Measurements from ENCODE around the gene MRPL4.
"Not testable (repeated sequence)": the region's sequence is repeated elsewhere in the genome, so short reads cannot be mapped to it uniquely, and the experiment has no call there.

The MRPL4 gene

GRCh38 chr19:10262771-10263170 lies 10.8 kb downstream of the MRPL4 start:
- no peak for DNase-seq (ENCODE audit: low spot score)

GRCh38 chr19:10266706-10267105 lies 14.7 kb downstream of the MRPL4 start:
- DNase-seq (ENCODE audit: low spot score), result no peak

GRCh38 chr19:10268071-10268470 lies 16.1 kb downstream of the MRPL4 start:
- no peak for DNase-seq (ENCODE audit: low spot score)

DNA sequence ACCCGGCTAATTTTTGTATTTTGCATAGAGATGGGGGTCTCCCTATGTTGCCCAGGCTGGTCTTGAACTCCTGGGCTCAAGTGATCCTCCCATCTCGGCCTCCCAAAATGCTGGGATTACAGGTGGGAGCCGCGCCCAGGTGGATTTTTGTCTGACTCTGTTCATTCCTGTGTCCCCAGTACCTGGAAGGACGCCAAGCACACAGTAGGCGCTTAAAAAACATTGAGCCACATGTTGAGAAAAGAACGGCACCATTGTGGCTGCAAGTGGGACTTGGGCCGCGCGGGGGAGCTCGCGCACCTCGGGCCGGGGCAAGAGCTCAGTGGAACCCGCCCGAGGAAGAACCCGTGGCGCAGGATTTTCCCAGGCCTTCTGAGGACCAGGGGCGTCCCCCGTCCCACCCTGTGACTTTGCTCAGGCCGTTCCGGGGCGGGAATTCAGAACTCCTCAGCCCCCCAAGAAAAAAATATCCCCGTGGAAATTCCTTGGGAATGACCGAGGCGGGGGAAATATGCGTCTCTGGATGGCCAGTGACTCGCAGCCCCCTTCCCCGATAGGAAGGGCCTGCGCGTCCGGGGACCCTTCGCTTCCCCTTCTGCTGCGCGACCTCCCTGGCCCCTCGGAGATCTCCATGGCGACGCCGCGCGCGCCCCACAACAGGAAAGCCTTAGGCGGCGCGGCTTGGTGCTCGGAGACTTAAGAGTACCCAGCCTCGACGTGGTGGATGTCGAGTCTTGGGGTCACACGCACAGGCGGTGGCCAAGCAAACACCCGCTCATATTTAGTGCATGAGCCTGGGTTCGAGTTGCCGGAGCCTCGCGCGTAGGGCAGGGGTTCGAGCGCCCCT lies 17.5 kb downstream of the MRPL4 start:
- DNase-seq (ENCODE audit: low spot score), result peak; percentile 85

GRCh38 chr19:10270180-10270615 lies 18.2 kb downstream of the MRPL4 start:
- DNase-seq (ENCODE audit: low spot score), result no peak

DNA sequence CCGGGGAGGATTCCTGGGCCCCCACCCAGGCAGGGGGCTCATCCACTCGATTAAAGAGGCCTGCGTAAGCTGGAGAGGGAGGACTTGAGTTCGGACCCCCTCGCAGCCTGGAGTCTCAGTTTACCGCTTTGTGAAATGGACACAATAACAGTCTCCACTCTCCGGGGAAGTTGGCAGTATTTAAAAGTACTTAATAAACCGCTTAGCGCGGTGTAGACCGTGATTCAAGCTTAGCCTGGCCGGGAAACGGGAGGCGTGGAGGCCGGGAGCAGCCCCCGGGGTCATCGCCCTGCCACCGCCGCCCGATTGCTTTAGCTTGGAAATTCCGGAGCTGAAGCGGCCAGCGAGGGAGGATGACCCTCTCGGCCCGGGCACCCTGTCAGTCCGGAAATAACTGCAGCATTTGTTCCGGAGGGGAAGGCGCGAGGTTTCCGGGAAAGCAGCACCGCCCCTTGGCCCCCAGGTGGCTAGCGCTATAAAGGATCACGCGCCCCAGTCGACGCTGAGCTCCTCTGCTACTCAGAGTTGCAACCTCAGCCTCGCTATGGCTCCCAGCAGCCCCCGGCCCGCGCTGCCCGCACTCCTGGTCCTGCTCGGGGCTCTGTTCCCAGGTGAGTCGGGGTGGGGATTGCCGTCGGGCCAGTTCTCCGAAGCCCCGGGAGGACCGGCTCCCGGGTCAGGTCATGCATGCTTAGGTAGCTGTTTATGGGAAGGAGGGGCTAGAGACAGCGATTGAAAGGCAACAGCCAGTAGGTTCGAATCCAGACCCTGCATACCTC lies 18.8 kb downstream of the MRPL4 start, which contains the start of gene ICAM1:
Gene ICAM1, plus strand, starts transcription at position 505 of the 779 bp plus-strand sequence. Its CDS starts 40 bp downstream, at position 545.
- DNase-seq (ENCODE audit: low spot score), result no peak

DNA sequence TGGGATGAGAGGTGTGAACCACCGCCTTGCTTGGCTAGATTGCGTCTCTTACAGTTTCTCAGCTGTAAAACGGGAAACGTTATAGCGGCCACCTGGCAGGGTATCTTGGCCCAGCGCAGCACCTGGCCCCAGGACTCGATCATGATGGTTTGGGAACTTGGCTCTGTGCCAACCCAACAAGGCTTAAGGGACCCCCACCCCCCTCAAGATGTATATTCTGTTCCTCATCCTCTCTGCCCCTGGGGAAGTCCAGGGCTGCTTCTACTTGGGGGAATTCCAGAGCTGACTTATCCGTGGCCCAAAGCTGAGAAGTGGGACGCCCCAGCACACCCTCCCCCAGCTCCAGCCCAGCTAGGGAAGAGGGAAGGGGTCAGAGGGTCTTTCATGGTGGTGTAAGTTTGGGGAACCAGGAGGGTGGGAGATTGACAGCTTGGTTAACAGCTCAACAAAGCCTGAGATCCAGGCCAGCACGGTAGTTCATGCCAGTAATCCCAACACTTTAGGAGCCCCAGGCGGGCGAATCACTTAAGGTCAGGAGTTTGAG lies 19.6 kb downstream of the MRPL4 start:
- no peak for DNase-seq (ENCODE audit: low spot score)

DNA sequence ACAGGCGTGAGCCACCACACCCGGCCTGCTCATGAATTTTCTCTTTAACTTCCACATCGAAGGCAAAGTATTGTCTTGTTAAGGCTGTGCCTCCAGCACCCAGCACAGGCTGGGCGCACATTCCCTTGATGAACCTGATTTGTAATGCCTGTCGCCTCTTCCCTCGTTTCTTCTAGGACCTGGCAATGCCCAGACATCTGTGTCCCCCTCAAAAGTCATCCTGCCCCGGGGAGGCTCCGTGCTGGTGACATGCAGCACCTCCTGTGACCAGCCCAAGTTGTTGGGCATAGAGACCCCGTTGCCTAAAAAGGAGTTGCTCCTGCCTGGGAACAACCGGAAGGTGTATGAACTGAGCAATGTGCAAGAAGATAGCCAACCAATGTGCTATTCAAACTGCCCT lies 22.6 kb downstream of the MRPL4 start:
- no peak for DNase-seq (ENCODE audit: low spot score)

- DNase-seq (ENCODE audit: low spot score), result no peak
These were observed 26.0 kb downstream of the MRPL4 start for GRCh38 chr19:10277795-10278589.

DNA sequence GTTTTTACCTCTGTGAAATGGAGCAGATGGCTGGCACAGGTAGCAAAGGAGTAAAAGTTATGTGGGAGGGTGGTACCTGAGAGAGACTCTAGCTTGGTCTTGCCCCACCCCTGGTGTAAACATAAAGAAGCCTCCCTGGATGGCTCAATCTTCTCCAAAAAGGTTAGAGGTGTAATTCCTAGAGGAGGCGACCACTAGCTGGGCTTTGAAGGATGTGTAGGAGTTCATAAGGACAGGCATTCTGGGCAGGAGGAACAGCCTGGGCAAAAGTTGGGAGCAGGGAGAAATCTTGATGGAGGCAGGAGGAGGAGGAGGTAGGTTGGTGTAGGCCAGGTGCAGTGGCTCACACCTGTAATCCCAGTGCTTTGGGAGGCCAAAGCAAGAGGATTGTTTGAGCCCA lies 26.9 kb downstream of the MRPL4 start:
- no peak for DNase-seq (ENCODE audit: low spot score)

DNA sequence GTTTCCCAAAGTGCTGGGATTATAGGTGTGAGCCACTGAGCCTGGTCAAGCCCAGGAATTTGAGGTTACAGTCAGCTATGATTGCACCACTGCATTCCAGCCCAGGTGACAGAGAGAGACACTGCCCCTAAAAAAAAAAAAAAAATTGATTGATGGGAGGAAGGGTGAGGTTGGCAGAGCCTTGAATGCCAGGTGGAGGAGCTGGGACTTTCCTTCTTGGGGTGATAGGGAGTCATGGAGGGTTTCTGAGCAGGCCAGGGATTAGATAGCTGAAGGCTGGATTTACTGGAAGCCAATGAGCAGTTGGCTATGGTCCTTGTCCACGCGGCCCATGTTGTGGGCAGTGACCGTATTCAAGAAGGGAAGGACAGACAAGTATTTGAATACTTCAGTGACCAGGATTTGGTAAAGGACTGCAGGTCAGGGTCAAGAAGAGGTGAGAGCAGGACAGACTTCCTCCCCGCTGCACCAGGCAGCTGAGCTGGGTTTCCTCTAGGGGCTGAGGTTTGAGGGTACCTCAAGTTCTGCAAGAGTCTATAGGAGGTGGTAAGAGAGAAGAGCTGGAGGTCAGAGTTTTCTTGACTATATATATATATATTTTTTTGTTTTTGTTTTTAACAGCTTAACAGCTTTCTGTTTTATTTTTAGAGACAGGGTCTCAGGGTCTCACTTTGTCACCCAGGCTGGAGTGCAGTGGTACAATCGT lies 27.9 kb downstream of the MRPL4 start:
- no peak for DNase-seq (ENCODE audit: low spot score)

- DNase-seq (ENCODE audit: low spot score), result not testable (repeated sequence)
These were observed 30.0 kb downstream of the MRPL4 start for GRCh38 chr19:10282043-10282442.

- no peak for DNase-seq (ENCODE audit: low spot score)
These were observed 31.5 kb downstream of the MRPL4 start for GRCh38 chr19:10283301-10284064.

DNA sequence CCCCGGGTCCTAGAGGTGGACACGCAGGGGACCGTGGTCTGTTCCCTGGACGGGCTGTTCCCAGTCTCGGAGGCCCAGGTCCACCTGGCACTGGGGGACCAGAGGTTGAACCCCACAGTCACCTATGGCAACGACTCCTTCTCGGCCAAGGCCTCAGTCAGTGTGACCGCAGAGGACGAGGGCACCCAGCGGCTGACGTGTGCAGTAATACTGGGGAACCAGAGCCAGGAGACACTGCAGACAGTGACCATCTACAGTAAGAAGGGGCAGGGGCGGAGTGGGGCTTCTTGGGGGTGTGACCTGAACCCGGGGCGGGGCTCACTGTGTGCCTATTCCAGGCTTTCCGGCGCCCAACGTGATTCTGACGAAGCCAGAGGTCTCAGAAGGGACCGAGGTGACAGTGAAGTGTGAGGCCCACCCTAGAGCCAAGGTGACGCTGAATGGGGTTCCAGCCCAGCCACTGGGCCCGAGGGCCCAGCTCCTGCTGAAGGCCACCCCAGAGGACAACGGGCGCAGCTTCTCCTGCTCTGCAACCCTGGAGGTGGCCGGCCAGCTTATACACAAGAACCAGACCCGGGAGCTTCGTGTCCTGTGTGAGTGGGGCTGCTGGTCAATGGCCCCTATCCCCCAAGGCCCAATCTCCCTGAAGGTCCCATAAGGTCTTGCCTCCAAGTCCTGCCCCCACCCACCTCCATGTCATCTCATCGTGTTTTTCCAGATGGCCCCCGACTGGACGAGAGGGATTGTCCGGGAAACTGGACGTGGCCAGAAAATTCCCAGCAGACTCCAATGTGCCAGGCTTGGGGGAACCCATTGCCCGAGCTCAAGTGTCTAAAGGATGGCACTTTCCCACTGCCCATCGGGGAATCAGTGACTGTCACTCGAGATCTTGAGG lies 32.3 kb downstream of the MRPL4 start:
- DNase-seq (ENCODE audit: low spot score), result no peak

GRCh38 chr19:10284960-10285278 lies 32.9 kb downstream of the MRPL4 start:
- DNase-seq (ENCODE audit: low spot score), result no peak

DNA sequence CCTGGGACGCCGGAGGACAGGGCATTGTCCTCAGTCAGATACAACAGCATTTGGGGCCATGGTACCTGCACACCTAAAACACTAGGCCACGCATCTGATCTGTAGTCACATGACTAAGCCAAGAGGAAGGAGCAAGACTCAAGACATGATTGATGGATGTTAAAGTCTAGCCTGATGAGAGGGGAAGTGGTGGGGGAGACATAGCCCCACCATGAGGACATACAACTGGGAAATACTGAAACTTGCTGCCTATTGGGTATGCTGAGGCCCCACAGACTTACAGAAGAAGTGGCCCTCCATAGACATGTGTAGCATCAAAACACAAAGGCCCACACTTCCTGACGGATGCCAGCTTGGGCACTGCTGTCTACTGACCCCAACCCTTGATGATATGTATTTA lies 33.4 kb downstream of the MRPL4 start:
- no peak for DNase-seq (ENCODE audit: low spot score)

GRCh38 chr19:10286803-10287737 lies 35.1 kb downstream of the MRPL4 start, which contains the start of gene ICAM4:
TSS of gene ICAM4 (plus strand) at chr19:10286955. CDS start at chr19:10287013, 58 bp downstream.
- no peak for DNase-seq (ENCODE audit: low spot score)

DNA sequence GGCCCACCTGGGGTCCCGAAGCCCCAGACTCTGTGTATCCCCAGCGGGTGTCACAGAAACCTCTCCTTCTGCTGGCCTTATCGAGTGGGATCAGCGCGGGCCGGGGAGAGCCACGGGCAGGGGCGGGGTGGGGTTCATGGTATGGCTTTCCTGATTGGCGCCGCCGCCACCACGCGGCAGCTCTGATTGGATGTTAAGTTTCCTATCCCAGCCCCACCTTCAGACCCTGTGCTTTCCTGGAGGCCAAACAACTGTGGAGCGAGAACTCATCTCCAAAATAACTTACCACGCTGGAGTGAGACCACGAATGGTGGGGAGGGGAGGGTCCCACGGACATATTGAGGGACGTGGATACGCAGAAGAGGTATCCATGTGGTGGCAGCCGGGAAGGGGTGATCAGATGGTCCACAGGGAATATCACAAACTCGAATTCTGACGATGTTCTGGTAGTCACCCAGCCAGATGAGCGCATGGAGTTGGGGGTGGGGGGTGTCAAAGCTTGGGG lies 36.7 kb downstream of the MRPL4 start:
- DNase-seq (ENCODE audit: low spot score), result peak; percentile 67
